HepG2 (cell line): Measurements from ENCODE around the gene TFDP2. TPM values are rescaled to one million over a fixed set of nuclear protein-coding genes. Genes with fewer than 3 reads are reported as not detected.

Experiments
- AHDC1 ChIP-seq: sonication (generic); formaldehyde crosslinking; IDR thresholded peaks from 2 replicates; pipeline ENCODE4 v1.5.1; 2020; ENCODE audit warnings: mild to moderate bottlenecking, missing genetic modification reagents, borderline replicate concordance
- ATF1 ChIP-seq: IDR thresholded peaks from 2 replicates; pipeline ENCODE4 v1.6.1; 2016; ENCODE audit warnings: mild to moderate bottlenecking, control low read depth
- DZIP1 ChIP-seq: sonication (generic); formaldehyde crosslinking; IDR thresholded peaks from 2 replicates; pipeline ENCODE4 v1.5.0; 2020; ENCODE audit warnings: mild to moderate bottlenecking, missing genetic modification reagents
- FOXP1 ChIP-seq, 2 experiments: fragments of 450-650 bp in 1 of 2; IDR thresholded peaks; 2 replicates each; pipeline ENCODE4 v1.6.1; 2017 to 2018; ENCODE audit warnings: antibody characterized with exemption in 1 of 2
- HDAC1 ChIP-seq: sonication (generic); formaldehyde crosslinking; IDR thresholded peaks from 2 replicates; pipeline ENCODE4 v1.5.1; 2020; ENCODE audit warnings: mild to moderate bottlenecking, missing genetic modification reagents
- HNF4G ChIP-seq, 2 experiments: sonication (generic) in 1 of 2; formaldehyde crosslinking in 1 of 2; IDR thresholded peaks; 2 replicates each; pipeline versions ENCODE4 v1.4.0 to v1.6.1; 2011 to 2020; ENCODE audit warnings: borderline replicate concordance in 2 of 2, low read depth in 2 of 2, mild to moderate bottlenecking in 2 of 2, low read length in 1 of 2, missing genetic modification reagents in 1 of 2, moderate library complexity in 1 of 2
- MBNL3 ChIP-seq: fragments of 250-450 bp; sonication (Bioruptor Pico); conservative IDR thresholded peaks from 2 replicates; pipeline ENCODE4 v1.8.0; 2022; ENCODE audit warnings: mild to moderate bottlenecking, inconsistent platforms
- NCOA2 ChIP-seq: sonication (generic); formaldehyde crosslinking; IDR thresholded peaks from 2 replicates; pipeline ENCODE4 v1.8.0; 2022; ENCODE audit warnings: inconsistent platforms
- RXRB ChIP-seq: IDR thresholded peaks from 2 replicates; pipeline ENCODE4 v1.6.1; 2016; ENCODE audit warnings: borderline replicate concordance, missing genetic modification reagents, missing compliant biosample characterization
- TBX3 ChIP-seq: fragments of 450-650 bp; IDR thresholded peaks from 2 replicates; pipeline ENCODE4 v1.6.1; 2017; ENCODE audit warnings: antibody characterized with exemption, mild to moderate bottlenecking, inconsistent platforms, borderline replicate concordance
- TSC22D2 ChIP-seq: sonication (generic); formaldehyde crosslinking; IDR thresholded peaks from 2 replicates; pipeline ENCODE4 v1.5.1; 2020; ENCODE audit warnings: missing genetic modification reagents, mild to moderate bottlenecking, borderline replicate concordance
- ZBED4 ChIP-seq: sonication (generic); formaldehyde crosslinking; IDR thresholded peaks from 2 replicates; pipeline ENCODE4 v1.4.0; 2020; ENCODE audit warnings: missing genetic modification reagents, borderline replicate concordance
- ZNF136 ChIP-seq: sonication (generic); formaldehyde crosslinking; IDR thresholded peaks from 2 replicates; pipeline ENCODE4 v1.8.1; 2022; ENCODE audit warnings: low read depth, mild to moderate bottlenecking, moderate library complexity, missing genetic modification reagents
- ZNF501 ChIP-seq: sonication (generic); formaldehyde crosslinking; IDR thresholded peaks from 2 replicates; pipeline ENCODE4 v1.5.1; 2020; ENCODE audit warnings: mild to moderate bottlenecking, moderate library complexity, missing genetic modification reagents
- ZNF605 ChIP-seq: sonication (generic); formaldehyde crosslinking; IDR thresholded peaks from 2 replicates; pipeline ENCODE4 v1.8.0; 2022; ENCODE audit warnings: mild to moderate bottlenecking, missing genetic modification reagents
- ZNF761 ChIP-seq: sonication (generic); formaldehyde crosslinking; conservative IDR thresholded peaks from 2 replicates; pipeline ENCODE4 v1.4.0; 2020; ENCODE audit warnings: mild to moderate bottlenecking, missing genetic modification reagents
- polyA plus RNA-seq, 8 experiments: library from polyadenylated mRNA; depleted of rRNA in 3 of 8; stranded (reverse) in 7 of 8; unstranded in 1 of 8; fragments of >200 nt; fragmentation: Illumina TruSeq in 4 of 8; extraction: Trizol in 4 of 8; gene quantifications; 2 replicates each; pipeline versions ENCODE4 v1.2.1 to v1.2.3, GENCODE V29; 2011 to 2016; ENCODE audit warnings: low read depth in 4 of 8, missing spikeins in 1 of 8, mixed read lengths in 1 of 8; ENCODE audit not compliant: insufficient read depth in 1 of 8
- total RNA-seq, 5 experiments: library from RNA; depleted of rRNA; stranded (reverse); fragments of >200 nt; fragmentation: Illumina TruSeq; extraction: Trizol; gene quantifications; 2 replicates each; pipeline ENCODE4 v1.2.3, GENCODE V29; 2016; ENCODE audit warnings: low read depth in 1 of 5

Gene TFDP2
- total and polyA plus RNA-seq, 2 of the 13 experiments (the other 11 are each of a cell fraction or from before 2014, with no cell fraction given): 17.9 to 37.4 TPM

- TF ChIP-seq ZNF605 (no peak), ZNF761 (CRISPR knock-in tag) (no peak), TBX3 (peak; percentile 81; the same call in 1 of the 2 replicates), DZIP1 (CRISPR knock-in tag) (no peak), HNF4G (IDR thresholded peaks at IDR 0.05; ENCODE audit: borderline replicate concordance, low read depth, low read length) (peak; percentile 45; the same call in 1 of the 2 replicates), HNF4G (CRISPR knock-in tag; IDR thresholded peaks at IDR 0.05; ENCODE audit: borderline replicate concordance, low read depth) (no peak), MBNL3 (CRISPR knock-in tag) (no peak), ZBED4 (CRISPR knock-in tag) (peak; percentile 18; the same call in 1 of the 2 replicates), FOXP1 (IDR thresholded peaks at IDR 0.05) (no peak), FOXP1 (CRISPR knock-in tag; IDR thresholded peaks at IDR 0.05) (peak; percentile 40; the same call in 1 of the 2 replicates), HDAC1 (CRISPR knock-in tag) (no peak), TSC22D2 (CRISPR knock-in tag) (no peak), AHDC1 (CRISPR knock-in tag) (peak; percentile 56; the same call in 1 of the 2 replicates), ZNF136 (no peak), RXRB (CRISPR knock-in tag) (peak; percentile 43; the same call in 1 of the 2 replicates), ZNF501 (CRISPR knock-in tag) (peak; percentile 68; the same call in 1 of the 2 replicates), ATF1 (no peak), NCOA2 (no peak)
Observed at GRCh38 chr3:141949972-141950371, 199.4 kb downstream of the TFDP2 start (continued).
